ENCODE results near the gene LYSMD4. TPM values are rescaled to one million over a fixed set of nuclear protein-coding genes. Genes with fewer than 3 reads are reported as not detected.

LYSMD4 gene
- total and polyA plus RNA-seq, 2 of the 8 experiments (the other 6 are each of a cell fraction or from before 2014, with no cell fraction given) = 7.5 to 17.5 TPM

DNA sequence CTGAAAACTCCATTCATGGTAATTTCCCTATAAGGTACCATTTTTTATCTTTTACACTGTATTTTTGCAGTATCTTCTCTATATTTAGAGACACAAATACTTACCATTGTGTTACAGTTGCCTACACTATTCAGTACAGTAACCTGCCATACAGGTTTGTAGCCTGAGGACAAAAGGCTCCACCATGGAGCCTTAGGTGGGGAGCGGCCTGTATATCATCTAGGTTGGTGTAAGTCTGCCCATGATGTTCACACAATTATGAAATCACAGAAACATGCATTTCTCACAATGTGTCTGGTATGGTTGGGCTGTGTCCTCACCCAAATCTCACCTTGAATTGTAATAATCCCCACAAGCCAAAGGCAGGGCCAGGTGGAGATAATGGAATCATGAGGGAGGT, 43.9 kb upstream of the LYSMD4 start:
- H3K27me3 ChIP-seq (replicated peaks in 1 of 4; ENCODE audit: control insufficient read depth in 3 of 4, extremely low read depth in 1 of 4, insufficient read depth in 3 of 4, low read length in 3 of 4) = no peaks in the 10 kb centered on the region
- H2AFZ ChIP-seq (ENCODE audit: low read length) = no peak overlapping the region
- H3K18ac ChIP-seq (ENCODE audit: extremely low read depth, low read length) = no peak overlapping the region
- H3K4me1 ChIP-seq (replicated peaks in 1 of 4; ENCODE audit: control insufficient read depth in 3 of 4, insufficient read depth in 4 of 4, low read length in 3 of 4) = no peaks in the 10 kb centered on the region; a peak in 1 of 7 replicates
- no peaks in the 10 kb centered on the region for H3K79me1 ChIP-seq (ENCODE audit: low read depth, low read length)
- no peak overlapping the region for H3K4ac ChIP-seq (replicated peaks; ENCODE audit: insufficient read length, low read depth, low read length)
- H2BK5ac ChIP-seq (ENCODE audit: low read depth, low read length) = no peak overlapping the region
- no peak overlapping the region for H3K4me2 ChIP-seq (ENCODE audit: insufficient read depth in 1 of 2, low read depth in 2 of 2, low read length in 2 of 2)
- no peak overlapping the region for H2BK120ac ChIP-seq (replicated peaks; ENCODE audit: low read depth, low read length)
- no peaks in the 10 kb centered on the region for H3K23me2 ChIP-seq (ENCODE audit: low read depth, low read length)
- no peak overlapping the region for H3K23ac ChIP-seq (ENCODE audit: insufficient read length)
- H3K9ac ChIP-seq (replicated peaks in 1 of 4; ENCODE audit: extremely low read depth in 1 of 4, low read depth in 3 of 4, low read length in 3 of 4) = no peak overlapping the region
- ChIA-PET POLR2A (ENCODE audit: partially characterized antibody) (no interaction called here), CTCF (ENCODE audit: partially characterized antibody) (interaction anchor here (0.6 to 1.5 kb wide), 4 partner anchors 11 to 560 kb away, joined by 3 read pairs; no protein-coding TSS in a partner anchor)
- no peaks in the 10 kb centered on the region for H4K20me1 ChIP-seq (replicated peaks in 1 of 2; ENCODE audit: control insufficient read depth in 1 of 2, insufficient read depth in 2 of 2, low read length in 2 of 2)
- DNase-seq (ENCODE audit: low read depth in 1 of 2, low spot score in 2 of 2) (no peak), FAIRE-seq (no peak)
- no peak overlapping the region for H2BK12ac ChIP-seq (ENCODE audit: low read depth, low read length)
- H3K79me2 ChIP-seq (ENCODE audit: control insufficient read depth in 1 of 2, insufficient read depth in 2 of 2, low read length in 2 of 2) = no peaks in the 10 kb centered on the region
- no peak overlapping the region for H3K4me3 ChIP-seq (ENCODE audit: extremely low read depth in 1 of 4, insufficient read depth in 2 of 4, low read depth in 3 of 4, low read length in 4 of 4)
- WGBS, 2 experiments (ENCODE audit: extremely low coverage in 1 of 2, insufficient coverage in 1 of 2, insufficient read length in 1 of 2, insufficient replicate concordance in 2 of 2, low coverage in 1 of 2, low lambda C conversion rate in 2 of 2, missing lambda C conversion rate in 1 of 2) = 93% methylated on average over 1 of the region's 1 CpG; no CpG with 5 or more reads in 1 of the 2 experiments
- no peak overlapping the region for H4K91ac ChIP-seq (replicated peaks; ENCODE audit: insufficient read length, low read length)
- TF ChIP-seq RXRA (IDR thresholded peaks at IDR 0.05; ENCODE audit: insufficient read depth, low read depth, low read length) (no peak), CHD2 (IDR thresholded peaks at IDR 0.05; ENCODE audit: low read length) (no peak), TAF1 (IDR thresholded peaks at IDR 0.05; ENCODE audit: low read depth, low read length) (no peak), POLR2A (IDR thresholded peaks at IDR 0.05; ENCODE audit: control extremely low read depth in 1 of 2, low read depth in 2 of 2, low read length in 2 of 2) (no peak), E2F6 (IDR thresholded peaks at IDR 0.05) (no peak), SIN3A (conservative IDR thresholded peaks at IDR 0.05 in 1 of 2, IDR thresholded peaks at IDR 0.05 in 1 of 2; ENCODE audit: low read depth in 1 of 2, low read length in 2 of 2) (no peak), CHD1 (IDR thresholded peaks at IDR 0.05; ENCODE audit: low read depth, low read length) (no peak), PHF8 (conservative IDR thresholded peaks at IDR 0.05; ENCODE audit: low read depth, low read length) (no peak), TAF7 (optimal IDR thresholded peaks at IDR 0.05; ENCODE audit: borderline replicate concordance, low read depth, low read length) (no peak)
- H3K9me3 ChIP-seq (ENCODE audit: insufficient read depth in 2 of 2, low read depth in 1 of 2, low read length in 1 of 2) = no peaks in the 10 kb centered on the region
- H2BK15ac ChIP-seq (ENCODE audit: low read length) = no peak overlapping the region
- H2AK5ac ChIP-seq (ENCODE audit: low read depth, low read length) = no peak overlapping the region
- H4K8ac ChIP-seq (ENCODE audit: extremely low read depth, insufficient read depth, low read length) = no peak overlapping the region
- no peaks in the 10 kb centered on the region for H3K36me3 ChIP-seq (ENCODE audit: control insufficient read depth in 2 of 4, insufficient read depth in 4 of 4, low read length in 3 of 4)
- H3K27ac ChIP-seq (ENCODE audit: low read depth, low read length) = no peak overlapping the region
- no peak overlapping the region for H3K56ac ChIP-seq (replicated peaks; ENCODE audit: insufficient read length, low read depth, low read length)
- H2BK20ac ChIP-seq (ENCODE audit: low read length) = no peak overlapping the region
- no peak overlapping the region for H4K5ac ChIP-seq (ENCODE audit: insufficient read length, low read depth, low read length)
- H3K14ac ChIP-seq (ENCODE audit: insufficient read length) = no peak overlapping the region

Data from H1 (cell line).